HG03565 (cell line): ENCODE results near the gene SBSN.
A peak's percentile ranks its signal among the peaks of the same experiment; 100 is the strongest.

Experiments
- ATAC-seq: cut with Tn5 transposase; IDR thresholded peaks from one replicate; pipeline ENCODE4 v1.9.1; 2021; ENCODE audit warnings: mild to moderate bottlenecking, moderate library complexity; ENCODE audit not compliant: unreplicated experiment

Gene SBSN

DNA sequence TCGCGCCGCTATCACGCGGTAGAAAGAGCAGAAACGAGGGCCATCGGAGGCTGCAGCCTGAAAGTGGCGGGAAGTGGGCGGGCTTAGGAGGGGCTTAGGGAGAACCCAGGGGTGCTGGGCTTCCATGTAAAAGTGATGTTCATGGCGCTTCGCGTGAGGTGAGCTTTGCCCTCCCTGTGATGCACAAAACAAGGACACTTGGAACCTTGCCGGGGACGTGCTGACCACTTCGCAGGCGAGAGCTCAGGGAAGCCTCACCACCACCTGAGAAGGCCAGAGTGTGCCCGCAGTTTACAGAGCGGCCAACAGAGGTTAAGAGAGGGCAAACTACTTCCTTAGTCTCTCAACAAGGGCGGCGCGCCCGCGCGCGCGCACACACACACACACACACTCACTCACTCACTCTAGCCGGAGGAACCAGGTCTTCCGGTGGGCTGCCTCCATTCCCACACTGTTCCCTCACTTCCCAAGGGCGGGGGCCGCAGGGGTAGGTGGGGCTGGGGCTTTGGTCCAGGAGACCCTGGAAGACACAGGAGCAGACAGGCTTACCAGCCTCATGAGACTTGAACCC lies 5.8 kb upstream of the SBSN start:
- ATAC-seq = no peak

- ATAC-seq = no peak
These were observed 5.2 kb upstream of the SBSN start, which contains the start of gene GAPDHS for GRCh38 chr19:35533201-35533821. GAPDHS (plus strand) TSS chr19:35533456; CDS start chr19:35533528, 72 bp downstream.

GRCh38 chr19:35531291-35531690 lies 3.2 kb upstream of the SBSN start:
- no peak for ATAC-seq

- no peak for ATAC-seq
These were observed 1.4 kb upstream of the SBSN start for GRCh38 chr19:35529241-35530218.

- ATAC-seq = no peak
These were observed 2.2 kb downstream of the SBSN start for GRCh38 chr19:35525873-35526272.

- no peak for ATAC-seq
These were observed 3.8 kb downstream of the SBSN start for GRCh38 chr19:35524181-35524837.

- ATAC-seq = no peak
These were observed 5.3 kb downstream of the SBSN start for GRCh38 chr19:35522745-35523327.

- ATAC-seq = no peak
These were observed 6.9 kb downstream of the SBSN start for GRCh38 chr19:35521124-35521743.

DNA sequence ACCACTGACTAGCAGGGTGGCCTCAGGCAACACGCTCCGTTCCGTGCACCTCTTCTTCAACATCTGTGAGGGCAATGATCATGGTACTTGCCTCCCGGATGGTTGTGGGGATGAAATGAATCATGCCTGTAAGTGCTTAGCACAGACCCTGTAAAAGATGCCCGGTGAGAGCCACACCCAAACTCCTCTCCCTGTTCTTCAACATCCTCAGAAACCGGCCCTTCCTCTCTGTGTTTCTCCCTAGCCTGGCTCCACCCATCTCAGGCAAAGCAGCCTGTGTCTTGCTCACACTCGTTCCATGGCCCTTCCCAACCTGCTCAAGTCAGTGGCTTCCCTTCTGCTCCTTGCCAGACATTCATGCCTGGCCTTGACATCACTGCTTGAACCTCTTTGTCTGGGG lies 8.8 kb downstream of the SBSN start:
- ATAC-seq = no peak

- ATAC-seq = no peak
These were observed 9.8 kb downstream of the SBSN start for GRCh38 chr19:35518313-35518712.

DNA sequence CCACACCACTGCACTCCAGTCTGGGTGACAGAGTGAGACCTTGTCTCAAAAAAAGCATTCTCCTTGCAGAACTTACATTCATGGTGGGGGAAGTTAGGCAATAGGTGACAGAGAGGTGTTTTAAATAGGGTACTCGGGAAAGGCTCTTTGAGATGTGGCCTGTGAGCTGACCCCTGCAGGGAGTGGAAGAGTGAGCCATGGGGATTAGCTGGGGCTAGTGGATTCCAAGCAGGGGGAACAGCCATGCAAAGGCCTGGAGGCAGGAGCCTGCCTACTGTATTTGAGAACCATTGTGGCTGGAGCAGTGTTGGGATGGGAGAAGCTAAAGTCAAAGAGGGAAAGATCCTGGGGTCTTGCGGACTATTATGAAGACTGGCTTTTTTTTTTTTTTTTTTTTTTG lies 10.8 kb downstream of the SBSN start:
- no peak for ATAC-seq

GRCh38 chr19:35516310-35516709 lies 11.8 kb downstream of the SBSN start:
- no peak for ATAC-seq

GRCh38 chr19:35514282-35514809 lies 13.8 kb downstream of the SBSN start:
- ATAC-seq = no peak

DNA sequence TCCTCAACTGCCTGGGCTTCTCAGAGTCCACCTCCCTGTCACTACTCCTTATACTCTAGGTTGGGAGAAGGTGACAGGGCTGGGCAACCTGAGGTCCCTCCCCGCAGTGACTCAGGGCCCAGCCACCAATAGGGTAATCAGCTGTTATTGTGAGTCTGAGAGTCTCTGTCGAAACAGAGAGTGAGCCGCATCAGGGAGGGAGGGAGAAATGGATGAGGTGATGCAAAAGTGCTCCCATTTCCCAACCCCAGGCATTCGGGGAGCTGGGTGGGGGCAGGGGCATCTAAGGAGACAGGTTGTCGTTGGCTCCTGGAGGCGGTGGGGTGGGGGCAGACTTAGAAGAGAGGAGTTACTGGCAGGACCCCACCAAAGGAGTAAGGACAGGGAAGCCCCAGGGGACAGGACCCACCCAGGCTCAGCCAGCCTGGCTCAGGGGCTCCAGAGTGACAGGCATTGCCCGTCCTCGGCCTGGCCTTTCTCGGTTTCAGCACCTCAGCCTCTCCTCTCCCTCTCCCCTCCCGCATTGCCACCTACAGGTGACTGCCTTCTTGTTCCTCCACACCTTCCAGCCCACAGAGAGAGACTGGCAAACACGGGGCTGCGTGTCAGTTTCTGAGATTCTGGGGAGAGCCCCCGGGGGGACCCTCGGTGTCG lies 14.4 kb downstream of the SBSN start, which contains the start of gene DMKN:
DMKN (minus strand) TSS at position 22 of the 654 bp plus-strand sequence. CDS start 174 bp downstream, outside the sequence.
- no peak for ATAC-seq

- no peak for ATAC-seq
These were observed 15.1 kb downstream of the SBSN start for GRCh38 chr19:35512831-35513627.

DNA sequence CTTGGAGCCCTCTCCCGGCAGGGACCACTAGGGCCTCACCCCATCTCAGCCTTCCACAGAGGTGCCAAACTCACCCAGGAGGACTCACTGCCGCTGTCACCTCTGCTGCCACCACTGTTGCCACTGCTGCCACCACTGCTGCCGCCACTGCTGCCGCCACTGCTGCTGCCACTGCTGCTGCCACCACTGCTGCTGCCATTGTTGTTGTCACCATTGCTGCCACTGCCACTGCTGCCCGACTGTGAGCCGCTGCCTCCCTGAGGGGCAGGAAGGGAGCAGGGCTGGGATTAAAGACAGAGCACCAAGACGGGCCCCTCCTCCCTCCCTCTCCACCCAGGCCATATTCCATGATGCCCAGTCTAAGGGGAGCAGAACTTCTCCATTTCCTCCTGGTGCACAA lies 16.8 kb downstream of the SBSN start:
- no peak for ATAC-seq

GRCh38 chr19:35510626-35510964 lies 17.5 kb downstream of the SBSN start:
- ATAC-seq = no peak

- ATAC-seq = peak; percentile 64
These were observed 18.1 kb downstream of the SBSN start for GRCh38 chr19:35509861-35510625.
